Jurkat, Clone E6-1 (cell line): Measurements from ENCODE around the gene PLOD3. TPM values are rescaled to one million over a fixed set of nuclear protein-coding genes. Genes with fewer than 3 reads are reported as not detected.
"Not testable (repeated sequence)": the region's sequence is repeated elsewhere in the genome, so short reads cannot be mapped to it uniquely, and the experiment has no call there.

Source experiments
- DNase-seq: peaks from one replicate; pipeline ENCODE4 v3.0.0-alpha.2; 2011; ENCODE audit warnings: low read depth, low spot score
- H3K4me3 ChIP-seq: 2 replicates; pipeline ENCODE4 v1.5.1; 2011; ENCODE audit warnings: mild to moderate bottlenecking, low read length, control low read depth, moderate library complexity
- polyA plus RNA-seq: library from polyadenylated mRNA; unstranded; fragments of >200 nt; gene quantifications from one replicate; pipeline ENCODE4 v1.2.1, GENCODE V29; 2012; ENCODE audit warnings: missing spikeins; ENCODE audit not compliant: insufficient read length, insufficient read depth

The PLOD3 gene
- polyA plus RNA-seq = 14.3 TPM

- H3K4me3 ChIP-seq = peak within 1 kb of the TSS; percentile 94
- peak; percentile 97 for DNase-seq
These were observed at the start of gene PLOD3, which contains the start of gene ZNHIT1 for GRCh38 chr7:101217388-101218235. Gene PLOD3, minus strand, starts transcription at chr7:101217581. Its CDS starts 307 bp downstream, at chr7:101217274. Gene ZNHIT1, plus strand, starts transcription at chr7:101218165. Its CDS starts 31 bp downstream, at chr7:101218196.

- no peak for DNase-seq
- H3K4me3 ChIP-seq = no peak overlapping the region
These were observed 48.5 kb upstream of the PLOD3 start for GRCh38 chr7:101265622-101266516.

DNA sequence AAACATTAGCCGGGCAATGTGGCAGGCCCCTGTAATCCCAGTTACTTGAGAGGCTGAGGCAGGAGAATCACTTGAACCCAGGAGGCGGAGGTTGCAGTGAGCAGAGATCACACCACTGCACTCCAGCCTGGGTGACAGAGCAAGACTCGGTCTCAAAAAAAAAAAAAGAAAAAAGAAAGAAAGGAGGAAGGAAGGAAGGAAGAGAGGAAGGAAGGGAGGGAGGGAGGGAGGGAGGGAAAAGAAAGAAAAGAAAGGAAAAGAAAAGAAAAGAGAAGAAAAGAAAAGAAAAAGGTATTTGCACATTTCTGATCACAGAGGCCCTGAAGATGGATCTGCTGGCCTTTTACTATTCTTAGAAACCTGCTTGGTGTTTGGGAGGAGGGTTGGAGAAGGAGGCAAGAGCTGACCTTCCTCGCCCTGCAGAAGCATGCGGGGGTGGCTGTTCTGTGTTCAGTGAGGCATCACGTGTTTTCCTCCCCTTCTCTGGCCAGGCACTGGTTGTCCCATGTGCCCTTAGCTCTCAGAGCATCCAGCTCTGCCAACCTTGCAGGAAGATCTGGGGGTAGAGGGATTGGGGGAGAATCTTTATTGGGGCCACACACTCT is 46.8 kb upstream of the PLOD3 start:
- DNase-seq, H3K4me3 ChIP-seq: not testable (repeated sequence)

DNA sequence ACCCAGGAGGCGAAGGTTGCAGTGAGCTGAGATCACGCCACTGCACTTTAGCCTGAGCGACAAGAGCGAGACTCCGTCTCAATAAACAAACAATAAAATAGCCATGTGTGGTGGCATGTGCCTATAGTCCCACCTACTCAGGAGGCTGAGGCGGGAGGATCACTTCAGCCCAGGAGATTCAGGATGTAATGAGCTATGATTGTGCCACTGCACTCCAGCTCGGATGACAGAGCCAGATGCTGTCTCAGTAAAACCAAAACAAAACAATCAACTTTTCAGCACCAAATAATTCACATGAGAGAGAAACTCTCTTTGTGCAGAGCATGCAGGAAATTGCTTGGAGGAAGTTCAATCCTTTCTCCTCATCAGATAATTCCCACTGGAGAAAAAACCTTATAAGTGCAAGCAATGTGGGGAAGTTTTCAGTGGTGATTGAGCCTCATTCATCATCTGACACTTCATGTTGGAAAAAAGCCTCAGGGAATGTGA is 40.9 kb upstream of the PLOD3 start:
- DNase-seq = no peak
- no peak overlapping the region for H3K4me3 ChIP-seq

DNA sequence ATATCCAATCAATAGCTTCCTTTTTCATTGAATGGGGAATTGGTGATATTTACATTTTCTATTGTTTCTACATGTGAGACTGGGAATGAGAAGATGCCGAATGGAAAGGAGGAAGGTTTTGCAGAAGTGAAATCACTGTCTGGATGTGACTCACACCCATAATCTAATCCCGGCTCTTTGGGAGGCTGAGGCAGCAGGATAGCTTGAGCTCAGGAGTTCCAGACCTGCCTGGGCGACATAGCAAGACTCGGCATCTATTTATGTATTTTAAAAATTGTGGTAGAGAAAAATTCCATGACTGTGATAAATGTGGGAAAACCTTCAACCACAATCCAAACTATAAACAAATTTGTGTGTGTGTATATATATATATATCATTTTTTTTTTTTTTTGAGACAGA is 38.4 kb upstream of the PLOD3 start:
- no peak for DNase-seq

GRCh38 chr7:101253199-101253598 is 35.8 kb upstream of the PLOD3 start:
- DNase-seq, H3K4me3 ChIP-seq: not testable (repeated sequence)

More for the DNA sequence above, 38.4 kb upstream of the PLOD3 start:
- no peak overlapping the region for H3K4me3 ChIP-seq

- H3K4me3 ChIP-seq = peak overlapping the region; percentile 79
These were observed 34.7 kb upstream of the PLOD3 start for GRCh38 chr7:101251871-101252659.

GRCh38 chr7:101250324-101250723 is 32.9 kb upstream of the PLOD3 start:
- no peak overlapping the region for H3K4me3 ChIP-seq
- no peak for DNase-seq

More at GRCh38 chr7:101251871-101252659, 34.7 kb upstream of the PLOD3 start:
- peak; percentile 94 for DNase-seq

GRCh38 chr7:101248276-101248675 is 30.9 kb upstream of the PLOD3 start:
- H3K4me3 ChIP-seq = no peak overlapping the region
- no peak for DNase-seq

GRCh38 chr7:101245147-101245668 is 27.8 kb upstream of the PLOD3 start:
- peak overlapping the region; percentile 99 for H3K4me3 ChIP-seq
- no peak for DNase-seq

GRCh38 chr7:101244375-101245146 is 27.2 kb upstream of the PLOD3 start, which contains the start of gene FIS1:
Gene FIS1, minus strand, starts transcription at chr7:101245081. Its CDS starts 77 bp downstream, at chr7:101245004.
- peak; percentile 83 for DNase-seq
- peak within 1 kb of the TSS; percentile 99 for H3K4me3 ChIP-seq

GRCh38 chr7:101243646-101244374 is 26.4 kb upstream of the PLOD3 start:
- H3K4me3 ChIP-seq = peak overlapping the region; percentile 99
- DNase-seq = no peak

DNA sequence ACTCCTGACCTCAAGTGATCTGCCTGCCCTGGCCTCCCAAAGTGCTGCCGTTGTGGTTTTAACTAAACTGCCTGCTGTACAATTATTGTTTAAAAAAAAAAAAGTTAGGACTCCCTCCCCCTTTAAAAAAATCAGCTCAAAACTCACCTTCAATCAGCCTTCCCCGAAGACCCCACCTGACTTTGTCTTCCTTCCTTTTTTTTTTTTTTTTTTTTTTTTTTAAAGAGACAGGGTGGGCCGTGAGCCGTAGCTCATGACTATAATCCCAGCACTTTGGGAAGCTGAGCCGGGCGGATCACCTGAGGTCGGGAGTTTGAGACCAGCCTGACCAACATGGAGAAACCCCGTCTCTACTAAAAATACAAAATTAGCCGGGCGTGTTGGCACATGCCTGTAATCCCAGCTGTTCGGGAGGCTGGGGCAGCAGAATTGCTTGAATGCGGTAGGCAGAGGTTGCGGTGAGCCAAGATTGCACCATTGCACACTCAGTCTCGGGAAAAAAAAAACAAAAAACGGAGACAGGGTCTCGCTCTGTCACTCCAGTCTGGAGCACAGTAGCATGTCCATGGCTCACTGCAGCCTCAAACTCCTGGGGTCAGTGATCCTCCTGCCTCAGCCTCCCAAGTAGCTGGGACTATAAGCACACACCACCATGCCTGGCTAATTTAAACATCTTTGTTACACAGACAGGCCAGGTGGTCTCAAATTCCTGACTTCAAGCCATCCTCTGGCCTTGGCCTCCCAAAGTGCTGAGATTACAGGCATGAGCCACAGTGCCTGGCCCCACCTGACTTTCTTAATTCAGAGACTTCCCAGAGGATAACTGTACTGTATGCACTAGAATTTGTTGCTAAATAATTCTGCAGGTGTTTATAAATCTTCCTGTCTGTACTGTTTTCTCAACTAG is 24.3 kb upstream of the PLOD3 start:
- no peak for DNase-seq
- H3K4me3 ChIP-seq = no peak overlapping the region

GRCh38 chr7:101241015-101241363 is 23.6 kb upstream of the PLOD3 start:
- no peak for DNase-seq
- H3K4me3 ChIP-seq = no peak overlapping the region

DNA sequence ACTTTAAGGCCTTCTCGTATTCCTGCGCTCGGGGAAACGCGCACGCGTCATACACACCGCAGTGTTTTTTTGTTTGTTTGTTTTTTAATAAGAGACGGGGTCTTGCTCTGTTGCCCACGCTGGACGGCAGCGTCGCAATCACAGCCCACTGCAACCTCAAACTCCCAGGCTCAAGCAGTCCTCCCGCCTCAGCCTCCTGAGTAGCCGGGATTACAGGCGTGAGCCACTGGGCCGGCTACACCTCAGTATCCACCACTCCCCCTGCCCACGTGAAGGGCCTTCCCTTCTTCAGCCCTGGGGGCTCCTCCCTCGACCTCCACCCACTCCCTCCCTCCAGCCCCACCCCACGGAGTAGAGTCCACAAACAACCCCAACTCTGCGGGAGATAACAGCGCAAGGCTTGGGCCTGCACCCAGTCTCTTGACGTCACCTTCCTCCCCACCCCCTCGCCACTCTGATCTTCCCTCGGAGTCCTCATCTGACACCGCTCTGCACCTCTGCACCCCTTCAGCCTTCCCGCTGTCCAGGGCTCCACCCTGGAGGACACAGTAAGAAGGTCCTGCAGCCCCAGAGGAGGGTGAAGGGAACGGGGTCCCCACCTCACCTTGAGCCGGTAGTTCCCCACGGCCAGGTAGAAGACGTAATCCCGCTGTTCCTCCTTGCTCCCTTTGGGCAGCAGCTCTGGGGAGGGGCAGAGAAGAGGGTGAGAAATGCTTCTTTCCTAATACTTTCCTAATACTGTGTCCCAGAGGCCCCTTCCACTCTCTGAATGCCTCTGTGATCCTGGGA is 23.0 kb upstream of the PLOD3 start:
- no peak overlapping the region for H3K4me3 ChIP-seq
- DNase-seq = no peak
